ENCODE data around the gene HIRA. TPM values are rescaled to one million over a fixed set of nuclear protein-coding genes. Genes with fewer than 3 reads are reported as not detected.

HIRA gene
- polyA plus RNA-seq, 10 donors, result 15.4 to 21.8 (median 17.5) TPM

- DNase-seq, result no peak
These were observed 19.1 kb downstream of the HIRA start for GRCh38 chr22:19412478-19412877.

- no peak for DNase-seq
These were observed 19.9 kb downstream of the HIRA start for GRCh38 chr22:19411690-19412045.

GRCh38 chr22:19410941-19411689 lies 20.4 kb downstream of the HIRA start:
- no peak for DNase-seq

- DNase-seq, result peak in 1 of 3 donors; percentile 22
These were observed 23.6 kb downstream of the HIRA start for GRCh38 chr22:19407649-19408606.

- no peak for DNase-seq
These were observed 24.7 kb downstream of the HIRA start for GRCh38 chr22:19406846-19407245.

- no peak for DNase-seq
These were observed 25.2 kb downstream of the HIRA start for GRCh38 chr22:19406281-19406811.

GRCh38 chr22:19405652-19406051 lies 25.9 kb downstream of the HIRA start:
- DNase-seq, result no peak

- DNase-seq, result no peak
These were observed 26.4 kb downstream of the HIRA start for GRCh38 chr22:19405133-19405532.

GRCh38 chr22:19404676-19405075 lies 26.9 kb downstream of the HIRA start:
- no peak for DNase-seq

GRCh38 chr22:19402642-19403191 lies 28.8 kb downstream of the HIRA start:
- DNase-seq, result no peak

- no peak for DNase-seq
These were observed 30.1 kb downstream of the HIRA start for GRCh38 chr22:19401483-19401882.

GRCh38 chr22:19400881-19401280 lies 30.7 kb downstream of the HIRA start:
- DNase-seq, result no peak

GRCh38 chr22:19398652-19399051 lies 32.9 kb downstream of the HIRA start:
- DNase-seq, result no peak

- DNase-seq, result no peak
These were observed 33.3 kb downstream of the HIRA start for GRCh38 chr22:19398206-19398605.

- DNase-seq, result no peak
These were observed 33.8 kb downstream of the HIRA start for GRCh38 chr22:19397734-19398104.

- no peak for DNase-seq
These were observed 34.4 kb downstream of the HIRA start for GRCh38 chr22:19396934-19397733.

- DNase-seq, result no peak
These were observed 35.0 kb downstream of the HIRA start for GRCh38 chr22:19396561-19396933.

- no peak for DNase-seq
These were observed 36.3 kb downstream of the HIRA start for GRCh38 chr22:19395276-19395675.

GRCh38 chr22:19394274-19395050 lies 37.1 kb downstream of the HIRA start:
- DNase-seq, result no peak

- no peak for DNase-seq
These were observed 37.8 kb downstream of the HIRA start for GRCh38 chr22:19393704-19394103.

- no peak for DNase-seq
These were observed 44.0 kb downstream of the HIRA start for GRCh38 chr22:19387575-19387974.
